ENCODE results near the gene NSUN2.

- TF ChIP-seq CTCF (IDR thresholded peaks at IDR 0.05) (no peak), POLR2A (IDR thresholded peaks at IDR 0.05) (no peak)
These were observed 12.0 kb upstream of the NSUN2 start for GRCh38 chr5:6644794-6645241.

All from adrenal gland (tissue), 5 donors.